Left ventricle myocardium inferior (tissue), 1 donor: Measurements from ENCODE around the gene MRPL42. TPM values are rescaled to one million over a fixed set of nuclear protein-coding genes. Genes with fewer than 3 reads are reported as not detected.
A peak's percentile ranks its signal among the peaks of the same experiment; 100 is the strongest.
"Not testable (repeated sequence)": the region's sequence is repeated elsewhere in the genome, so short reads cannot be mapped to it uniquely, and the experiment has no call there.

Source experiments
- DNase-seq: peaks from one replicate; pipeline ENCODE4 v3.0.0-alpha.2; 2020
- H3K27ac ChIP-seq: fragments of 200-600 bp; replicated peaks from 2 replicates; pipeline ENCODE4 v1.8.0; 2021
- H3K27me3 ChIP-seq: fragments of 200-600 bp; 2 replicates; pipeline ENCODE4 v1.8.0; 2021; ENCODE audit warnings: low read depth
- H3K36me3 ChIP-seq: fragments of 200-600 bp; 2 replicates; pipeline ENCODE4 v1.8.0; 2021
- H3K4me1 ChIP-seq: fragments of 200-600 bp; 2 replicates; pipeline ENCODE4 v1.8.0; 2021
- H3K4me3 ChIP-seq: fragments of 200-600 bp; 2 replicates; pipeline ENCODE4 v1.8.0; 2021; ENCODE audit warnings: mild to moderate bottlenecking, moderate library complexity
- H3K9me3 ChIP-seq: fragments of 200-600 bp; replicated peaks from 2 replicates; pipeline ENCODE4 v1.8.0; 2021
- CTCF ChIP-seq: fragments of 200-600 bp; IDR thresholded peaks from 2 replicates; pipeline ENCODE4 v1.8.0; 2021; ENCODE audit warnings: antibody characterized with exemption, mild to moderate bottlenecking, borderline replicate concordance
- intact Hi-C: fragments of 100-400 bp; cut with micrococcal nuclease; formaldehyde crosslinking; loops from one replicate; pipeline ENCODE4 v1.11.0; 2022
- total RNA-seq: library from RNA; stranded (reverse); fragmentation: NEBNext Ultra II Directional; extraction: Animal tissue kit (Norgen Biotek cat#: 25700); gene quantifications from one replicate; pipeline ENCODE4 v1.2.1, GENCODE V29; 2021
- donor health status: DM: no; HTN: yes; CAD: no; lungs with severe emphysema.

The MRPL42 gene
- total RNA-seq, 1 donor from 2014 or later: 47.0 TPM

GRCh38 chr12:93494096-93494495 is 26.8 kb downstream of the MRPL42 start:
- H3K27ac ChIP-seq: no peak overlapping the region
- H3K4me3 ChIP-seq: no peak overlapping the region
- no peak for TF ChIP-seq CTCF
- no peaks in the 10 kb centered on the region for H3K4me1 ChIP-seq
- peaks cover 41% of the 10 kb centered on the region for H3K36me3 ChIP-seq
- no peaks in the 10 kb centered on the region for H3K27me3 ChIP-seq
- H3K9me3 ChIP-seq: no peaks in the 10 kb centered on the region
- intact Hi-C loops: no loop called here
- no peak for DNase-seq

GRCh38 chr12:93497456-93497855 is 30.1 kb downstream of the MRPL42 start:
- H3K36me3 ChIP-seq: peaks cover 37% of the 10 kb centered on the region
- no peak overlapping the region for H3K27ac ChIP-seq
- H3K9me3 ChIP-seq: no peaks in the 10 kb centered on the region
- DNase-seq: no peak
- TF ChIP-seq CTCF: no peak
- H3K27me3 ChIP-seq: no peaks in the 10 kb centered on the region
- H3K4me3 ChIP-seq: no peak overlapping the region
- no peaks in the 10 kb centered on the region for H3K4me1 ChIP-seq
- intact Hi-C loops: no loop called here

GRCh38 chr12:93498813-93499212 is 31.5 kb downstream of the MRPL42 start:
- intact Hi-C loops, H3K4me1 ChIP-seq, H3K27ac ChIP-seq, H3K4me3 ChIP-seq, H3K27me3 ChIP-seq, DNase-seq, H3K9me3 ChIP-seq: not testable (repeated sequence)
- H3K36me3 ChIP-seq: peaks cover 40% of the 10 kb centered on the region

GRCh38 chr12:93500201-93500600 is 32.9 kb downstream of the MRPL42 start:
- Histone ChIP-seq H3K4me1 (no peaks in the 10 kb centered on the region), H3K27me3 (no peaks in the 10 kb centered on the region), H3K9me3 (no peaks in the 10 kb centered on the region), H3K4me3 (no peak overlapping the region), H3K27ac (no peak overlapping the region), H3K36me3 (peaks cover 40% of the 10 kb centered on the region)
- no peak for TF ChIP-seq CTCF
- no peak for DNase-seq
- intact Hi-C loops: loop anchor here (10.0 kb wide), 1 partner anchor 465 kb away; no protein-coding TSS in a partner anchor

- Histone ChIP-seq H3K27ac (no peak overlapping the region), H3K36me3 (peaks cover 37% of the 10 kb centered on the region), H3K4me1 (no peaks in the 10 kb centered on the region), H3K9me3 (no peaks in the 10 kb centered on the region), H3K27me3 (no peaks in the 10 kb centered on the region), H3K4me3 (no peak overlapping the region)
- TF ChIP-seq CTCF: no peak
- DNase-seq: no peak
- intact Hi-C loops: loop anchor here (10.0 kb wide), 1 partner anchor 464 kb away; no protein-coding TSS in a partner anchor
Observed at GRCh38 chr12:93500667-93501066, 33.4 kb downstream of the MRPL42 start.

- intact Hi-C loops: loop anchor here (10.0 kb wide), 1 partner anchor 462 kb away; no protein-coding TSS in a partner anchor
- Histone ChIP-seq H3K27ac (no peak overlapping the region), H3K4me1 (no peaks in the 10 kb centered on the region), H3K36me3 (peaks cover 35% of the 10 kb centered on the region), H3K27me3 (no peaks in the 10 kb centered on the region), H3K4me3 (no peak overlapping the region), H3K9me3 (no peaks in the 10 kb centered on the region)
- DNase-seq: no peak
- TF ChIP-seq CTCF: peak; percentile 85
Observed at GRCh38 chr12:93502802-93503623, 35.7 kb downstream of the MRPL42 start.
